GM12878 (cell line): Measurements from ENCODE around the gene CALN1.

Experiments used
- CBX5 ChIP-seq: sonication (generic); IDR thresholded peaks from 2 replicates; pipeline ENCODE4 v1.6.1; 2016; ENCODE audit warnings: low read depth, moderate library complexity, mild to moderate bottlenecking, inconsistent platforms
- DPF2 ChIP-seq: fragments of 450-650 bp; IDR thresholded peaks from 2 replicates; pipeline ENCODE4 v1.6.1; 2017; ENCODE audit warnings: mild to moderate bottlenecking
- EGR1 ChIP-seq, 2 experiments: IDR thresholded peaks; 1 replicate in 1 of 2; 2 replicates in 1 of 2; pipeline ENCODE4 v1.6.1; 2011 to 2012; ENCODE audit warnings: low read depth in 2 of 2, low read length in 2 of 2, borderline replicate concordance in 1 of 2, mild to moderate bottlenecking in 1 of 2, moderate library complexity in 1 of 2
- RAD21 ChIP-seq: IDR thresholded peaks from 2 replicates; pipeline ENCODE4 v1.6.1; 2011; ENCODE audit warnings: mild to moderate bottlenecking, low read depth, low read length, moderate library complexity; ENCODE audit not compliant: insufficient read depth
- RBBP5 ChIP-seq: fragments of 200-600 bp; sonication (generic); conservative IDR thresholded peaks from 2 replicates; pipeline ENCODE4 v1.6.1; 2016
- RCOR1 ChIP-seq: conservative IDR thresholded peaks from 2 replicates; pipeline ENCODE4 v1.6.1; 2012; ENCODE audit warnings: low read depth, low read length, improper control_type of control experiment
- SMC3 ChIP-seq: IDR thresholded peaks from 2 replicates; pipeline ENCODE4 v1.6.1; 2011; ENCODE audit warnings: low read length, improper control_type of control experiment, borderline replicate concordance
- TBL1XR1 ChIP-seq: IDR thresholded peaks from 2 replicates; pipeline ENCODE4 v1.6.1; 2012; ENCODE audit warnings: low read depth, low read length, improper control_type of control experiment
- ZNF207 ChIP-seq: fragments of 450-650 bp; IDR thresholded peaks from 2 replicates; pipeline ENCODE4 v1.6.1; 2014; ENCODE audit warnings: antibody characterized with exemption, mild to moderate bottlenecking, borderline replicate concordance
- TF ChIP-seq, protein P1 (sequence below), 3 experiments: IDR thresholded peaks in 2 of 3; conservative IDR thresholded peaks in 1 of 3; 2 replicates each; pipeline ENCODE4 v1.5.1; 2011; ENCODE audit warnings: low read depth in 3 of 3, low read length in 3 of 3, mild to moderate bottlenecking in 3 of 3, control low read depth in 2 of 3, moderate library complexity in 2 of 3, inconsistent platforms in 1 of 3, mixed read lengths in 1 of 3; ENCODE audit not compliant: control insufficient read depth in 2 of 3, insufficient read depth in 1 of 3; ENCODE audit errors: extremely low read depth in 1 of 3
- TF ChIP-seq, protein P2 (sequence below): IDR thresholded peaks from 2 replicates; pipeline ENCODE4 v1.6.1; 2012; ENCODE audit warnings: mild to moderate bottlenecking, low read depth, low read length
- TF ChIP-seq, protein P3 (sequence below): fragments of 450-650 bp; IDR thresholded peaks from 2 replicates; pipeline ENCODE4 v1.6.1; 2014; ENCODE audit warnings: mild to moderate bottlenecking
- TF ChIP-seq, protein P4 (sequence below): fragments of 450-650 bp; IDR thresholded peaks from 2 replicates; pipeline ENCODE4 v1.6.1; 2016; ENCODE audit warnings: mild to moderate bottlenecking, moderate library complexity, borderline replicate concordance

DNA sequence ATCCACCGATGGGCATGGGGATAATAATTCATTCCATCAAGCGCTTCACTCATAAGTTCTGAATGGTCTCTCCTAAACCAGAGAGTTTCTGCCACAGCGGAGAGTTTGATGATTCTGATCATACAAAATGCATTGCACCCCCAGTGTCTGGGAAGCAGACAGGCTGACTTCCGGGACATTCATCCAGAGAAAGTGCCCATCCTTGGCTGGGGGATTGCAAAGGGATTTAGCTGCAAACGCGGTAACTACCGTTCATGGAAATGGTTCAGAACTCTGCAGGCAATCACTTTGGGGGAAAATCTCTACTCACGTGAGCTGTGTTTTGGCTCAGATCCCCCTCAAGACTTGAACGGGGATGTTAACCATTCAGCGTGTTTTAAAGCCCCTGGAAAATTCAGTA is 33.4 kb upstream of the CALN1 start:
- TF ChIP-seq, protein P1, sequence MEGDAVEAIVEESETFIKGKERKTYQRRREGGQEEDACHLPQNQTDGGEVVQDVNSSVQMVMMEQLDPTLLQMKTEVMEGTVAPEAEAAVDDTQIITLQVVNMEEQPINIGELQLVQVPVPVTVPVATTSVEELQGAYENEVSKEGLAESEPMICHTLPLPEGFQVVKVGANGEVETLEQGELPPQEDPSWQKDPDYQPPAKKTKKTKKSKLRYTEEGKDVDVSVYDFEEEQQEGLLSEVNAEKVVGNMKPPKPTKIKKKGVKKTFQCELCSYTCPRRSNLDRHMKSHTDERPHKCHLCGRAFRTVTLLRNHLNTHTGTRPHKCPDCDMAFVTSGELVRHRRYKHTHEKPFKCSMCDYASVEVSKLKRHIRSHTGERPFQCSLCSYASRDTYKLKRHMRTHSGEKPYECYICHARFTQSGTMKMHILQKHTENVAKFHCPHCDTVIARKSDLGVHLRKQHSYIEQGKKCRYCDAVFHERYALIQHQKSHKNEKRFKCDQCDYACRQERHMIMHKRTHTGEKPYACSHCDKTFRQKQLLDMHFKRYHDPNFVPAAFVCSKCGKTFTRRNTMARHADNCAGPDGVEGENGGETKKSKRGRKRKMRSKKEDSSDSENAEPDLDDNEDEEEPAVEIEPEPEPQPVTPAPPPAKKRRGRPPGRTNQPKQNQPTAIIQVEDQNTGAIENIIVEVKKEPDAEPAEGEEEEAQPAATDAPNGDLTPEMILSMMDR (IDR thresholded peaks at IDR 0.05 in 2 of 3, conservative IDR thresholded peaks at IDR 0.05 in 1 of 3; ENCODE audit: control insufficient read depth in 2 of 3, extremely low read depth in 1 of 3, insufficient read depth in 1 of 3, low read depth in 3 of 3, low read length in 3 of 3): no peak
- TF ChIP-seq RBBP5 (no peak), ZNF207 (no peak), TBL1XR1 (no peak), SMC3 (no peak), DPF2 (no peak), EGR1 (IDR thresholded peaks at IDR 0.05; ENCODE audit: borderline replicate concordance in 1 of 2, low read depth in 2 of 2, low read length in 2 of 2) (no peak), RAD21 (no peak), CBX5 (no peak), RCOR1 (no peak)
- TF ChIP-seq, protein P2, sequence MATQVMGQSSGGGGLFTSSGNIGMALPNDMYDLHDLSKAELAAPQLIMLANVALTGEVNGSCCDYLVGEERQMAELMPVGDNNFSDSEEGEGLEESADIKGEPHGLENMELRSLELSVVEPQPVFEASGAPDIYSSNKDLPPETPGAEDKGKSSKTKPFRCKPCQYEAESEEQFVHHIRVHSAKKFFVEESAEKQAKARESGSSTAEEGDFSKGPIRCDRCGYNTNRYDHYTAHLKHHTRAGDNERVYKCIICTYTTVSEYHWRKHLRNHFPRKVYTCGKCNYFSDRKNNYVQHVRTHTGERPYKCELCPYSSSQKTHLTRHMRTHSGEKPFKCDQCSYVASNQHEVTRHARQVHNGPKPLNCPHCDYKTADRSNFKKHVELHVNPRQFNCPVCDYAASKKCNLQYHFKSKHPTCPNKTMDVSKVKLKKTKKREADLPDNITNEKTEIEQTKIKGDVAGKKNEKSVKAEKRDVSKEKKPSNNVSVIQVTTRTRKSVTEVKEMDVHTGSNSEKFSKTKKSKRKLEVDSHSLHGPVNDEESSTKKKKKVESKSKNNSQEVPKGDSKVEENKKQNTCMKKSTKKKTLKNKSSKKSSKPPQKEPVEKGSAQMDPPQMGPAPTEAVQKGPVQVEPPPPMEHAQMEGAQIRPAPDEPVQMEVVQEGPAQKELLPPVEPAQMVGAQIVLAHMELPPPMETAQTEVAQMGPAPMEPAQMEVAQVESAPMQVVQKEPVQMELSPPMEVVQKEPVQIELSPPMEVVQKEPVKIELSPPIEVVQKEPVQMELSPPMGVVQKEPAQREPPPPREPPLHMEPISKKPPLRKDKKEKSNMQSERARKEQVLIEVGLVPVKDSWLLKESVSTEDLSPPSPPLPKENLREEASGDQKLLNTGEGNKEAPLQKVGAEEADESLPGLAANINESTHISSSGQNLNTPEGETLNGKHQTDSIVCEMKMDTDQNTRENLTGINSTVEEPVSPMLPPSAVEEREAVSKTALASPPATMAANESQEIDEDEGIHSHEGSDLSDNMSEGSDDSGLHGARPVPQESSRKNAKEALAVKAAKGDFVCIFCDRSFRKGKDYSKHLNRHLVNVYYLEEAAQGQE: no peak
- TF ChIP-seq, protein P3, sequence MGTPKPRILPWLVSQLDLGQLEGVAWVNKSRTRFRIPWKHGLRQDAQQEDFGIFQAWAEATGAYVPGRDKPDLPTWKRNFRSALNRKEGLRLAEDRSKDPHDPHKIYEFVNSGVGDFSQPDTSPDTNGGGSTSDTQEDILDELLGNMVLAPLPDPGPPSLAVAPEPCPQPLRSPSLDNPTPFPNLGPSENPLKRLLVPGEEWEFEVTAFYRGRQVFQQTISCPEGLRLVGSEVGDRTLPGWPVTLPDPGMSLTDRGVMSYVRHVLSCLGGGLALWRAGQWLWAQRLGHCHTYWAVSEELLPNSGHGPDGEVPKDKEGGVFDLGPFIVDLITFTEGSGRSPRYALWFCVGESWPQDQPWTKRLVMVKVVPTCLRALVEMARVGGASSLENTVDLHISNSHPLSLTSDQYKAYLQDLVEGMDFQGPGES: no peak
- TF ChIP-seq, protein P4, sequence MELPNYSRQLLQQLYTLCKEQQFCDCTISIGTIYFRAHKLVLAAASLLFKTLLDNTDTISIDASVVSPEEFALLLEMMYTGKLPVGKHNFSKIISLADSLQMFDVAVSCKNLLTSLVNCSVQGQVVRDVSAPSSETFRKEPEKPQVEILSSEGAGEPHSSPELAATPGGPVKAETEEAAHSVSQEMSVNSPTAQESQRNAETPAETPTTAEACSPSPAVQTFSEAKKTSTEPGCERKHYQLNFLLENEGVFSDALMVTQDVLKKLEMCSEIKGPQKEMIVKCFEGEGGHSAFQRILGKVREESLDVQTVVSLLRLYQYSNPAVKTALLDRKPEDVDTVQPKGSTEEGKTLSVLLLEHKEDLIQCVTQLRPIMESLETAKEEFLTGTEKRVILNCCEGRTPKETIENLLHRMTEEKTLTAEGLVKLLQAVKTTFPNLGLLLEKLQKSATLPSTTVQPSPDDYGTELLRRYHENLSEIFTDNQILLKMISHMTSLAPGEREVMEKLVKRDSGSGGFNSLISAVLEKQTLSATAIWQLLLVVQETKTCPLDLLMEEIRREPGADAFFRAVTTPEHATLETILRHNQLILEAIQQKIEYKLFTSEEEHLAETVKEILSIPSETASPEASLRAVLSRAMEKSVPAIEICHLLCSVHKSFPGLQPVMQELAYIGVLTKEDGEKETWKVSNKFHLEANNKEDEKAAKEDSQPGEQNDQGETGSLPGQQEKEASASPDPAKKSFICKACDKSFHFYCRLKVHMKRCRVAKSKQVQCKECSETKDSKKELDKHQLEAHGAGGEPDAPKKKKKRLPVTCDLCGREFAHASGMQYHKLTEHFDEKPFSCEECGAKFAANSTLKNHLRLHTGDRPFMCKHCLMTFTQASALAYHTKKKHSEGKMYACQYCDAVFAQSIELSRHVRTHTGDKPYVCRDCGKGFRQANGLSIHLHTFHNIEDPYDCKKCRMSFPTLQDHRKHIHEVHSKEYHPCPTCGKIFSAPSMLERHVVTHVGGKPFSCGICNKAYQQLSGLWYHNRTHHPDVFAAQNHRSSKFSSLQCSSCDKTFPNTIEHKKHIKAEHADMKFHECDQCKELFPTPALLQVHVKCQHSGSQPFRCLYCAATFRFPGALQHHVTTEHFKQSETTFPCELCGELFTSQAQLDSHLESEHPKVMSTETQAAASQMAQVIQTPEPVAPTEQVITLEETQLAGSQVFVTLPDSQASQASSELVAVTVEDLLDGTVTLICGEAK: no peak
